Heart left ventricle (tissue), 16 donors: Measurements from ENCODE around the gene TEAD1. TPM values are rescaled to one million over a fixed set of nuclear protein-coding genes. Genes with fewer than 3 reads are reported as not detected.

Experiments used
- ATAC-seq, 4 donors: fragments of 200-7000 bp; cut with Tn5 transposase; one replicate each; pipeline ENCODE4 v1.9.1; 2020 to 2022; ENCODE audit warnings: moderate library complexity in 4 of 4, mild to moderate bottlenecking in 3 of 4, moderate number of reproducible peaks in 1 of 4
- DNase-seq, 5 donors: peaks; one replicate each; pipeline ENCODE4 v3.0.0-alpha.2; 2020
- H3K27ac ChIP-seq, 12 donors: fragments of 200-600 bp; sonication (generic) in 4 of 12; one replicate each; pipeline versions ENCODE4 v1.5.0 to v1.8.0; 2016 to 2022; ENCODE audit warnings: mild to moderate bottlenecking in 2 of 12
- H3K27me3 ChIP-seq, 9 donors: fragments of 200-600 bp; sonication (generic) in 2 of 9; one replicate each; pipeline versions ENCODE4 v1.5.1 to v1.8.0; 2016 to 2022; ENCODE audit warnings: mild to moderate bottlenecking in 3 of 9
- H3K36me3 ChIP-seq, 9 donors: fragments of 200-600 bp; sonication (generic) in 2 of 9; one replicate each; pipeline versions ENCODE4 v1.5.0 to v1.8.0; 2018 to 2022; ENCODE audit warnings: mild to moderate bottlenecking in 2 of 9
- H3K4me1 ChIP-seq, 12 donors: fragments of 200-600 bp; sonication (generic) in 4 of 12; one replicate each; pipeline versions ENCODE4 v1.5.0 to v1.8.0; 2016 to 2022; ENCODE audit warnings: mild to moderate bottlenecking in 3 of 12
- H3K4me3 ChIP-seq, 12 donors: fragments of 200-600 bp; sonication (generic) in 4 of 12; one replicate each; pipeline versions ENCODE4 v1.5.0 to v1.8.0; 2017 to 2022; ENCODE audit warnings: mild to moderate bottlenecking in 9 of 12, moderate library complexity in 4 of 12
- H3K9me3 ChIP-seq, 12 donors: fragments of 200-600 bp; sonication (generic) in 4 of 12; one replicate each; pipeline versions ENCODE4 v1.5.0 to v1.8.0; 2016 to 2022; ENCODE audit warnings: mild to moderate bottlenecking in 1 of 12
- POLR2A ChIP-seq, 2 donors: fragments of 450-650 bp; IDR thresholded peaks; one replicate each; pipeline ENCODE4 v1.6.1; 2017; ENCODE audit warnings: antibody characterized with exemption in 2 of 2, mild to moderate bottlenecking in 2 of 2, moderate library complexity in 2 of 2
- WGBS, 4 donors: extraction: QIAGEN DNeasy Blood & Tissue Kit in 2 of 4; methylation state at CpG; one replicate each; pipeline versions ENCODE4 v1.1.5 to v1.1.7; 2013 to 2018; 5-methylcytosine and 5-hydroxymethylcytosine counted together
- intact Hi-C, 10 donors: fragments of 100-400 bp; cut with DNase I; formaldehyde crosslinking; loops; one replicate each; pipeline versions ENCODE4 v1.11.1 to v1.14.2; 2022
- polyA plus RNA-seq, 2 donors: library from polyadenylated mRNA; stranded (reverse); fragments of 200-250 nt; gene quantifications; one replicate each; pipeline ENCODE4 v1.2.3, GENCODE V29; 2013
- total RNA-seq, 9 donors: library from RNA; depleted of rRNA in 2 of 9; stranded (reverse); fragments of >200 nt in 2 of 9; fragmentation: NEBNext Ultra II Directional in 3 of 9; extraction: Animal tissue kit (Norgen Biotek cat#: 25700) in 3 of 9; gene quantifications; one replicate each; pipeline versions ENCODE4 v1.1.0 to v1.2.4, GENCODE V29; 2016 to 2023
- TF ChIP-seq, protein P1 (sequence below), 12 donors: fragments of 200-600 bp; sonication (generic) in 4 of 12; IDR thresholded peaks; one replicate each; pipeline versions ENCODE4 v1.5.0 to v1.8.0; 2018 to 2022; ENCODE audit warnings: antibody characterized with exemption in 12 of 12, mild to moderate bottlenecking in 5 of 12
- donor health status: ischemic (EF 13 %, LVEDD 7.1; RV severe dilation, severe dysfunction).
- donor health status: healthy with polysubstance abuse.
- donor health status: DM: no; HTN: yes; CAD: no.
- donor health status: DM: no; HTN: no; CAD: no.
- donor health status: ischemic (EF 25% LVEDD 6.9; RV normal size, moderate dysfunction).
- donor health status: ischemic (EF 25% LVEDD 5.7; RV mildly dilated, moderate dysfunction).
- donor health status: healthy.
- donor health status: DM: yes; HTN: yes; CAD: no.
- donor health status: ischemic (EF 35%, LVEDD 5.7; RV mildly dilated, moderate dysfunction).
- donor health status: nonischemic (EF 11% LVEDD 7.7; RV severe dilation, severe dysfunction).
- donor health status: DM: yes; HTN: yes; CAD: no.
- donor health status: PGD.
- donor health status: ischemic (EF 29% LVEDD 5.4; RV normal size, mild dysfunction).
- donor health status: nonischemic (EF 23%, LVEDD 6.1; RV moderate dilation, normal function).

TEAD1 gene
- total and polyA plus RNA-seq, 11 donors, result 14.4 to 161 (median 113) TPM

DNA sequence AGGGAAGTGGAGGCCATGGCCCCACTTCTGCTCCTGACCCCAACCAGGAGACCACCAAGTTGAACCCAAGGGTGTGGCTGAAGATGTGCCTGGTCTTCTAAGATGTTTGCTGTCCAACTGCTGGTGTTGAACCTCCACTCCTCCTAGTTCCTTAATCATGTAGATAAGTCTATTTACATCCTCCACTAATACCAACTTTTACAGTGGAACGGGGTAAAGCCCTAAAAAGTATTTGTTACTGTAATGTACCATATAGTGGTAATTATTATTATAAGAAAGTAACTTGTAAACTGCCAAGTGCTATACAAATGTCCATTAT, 315.9 kb downstream of the TEAD1 start:
- intact Hi-C loops, result no loop called here
- ATAC-seq (no peak), DNase-seq (no peak)
- Histone ChIP-seq H3K27ac (no peak overlapping the region), H3K9me3 (no peaks in the 10 kb centered on the region), H3K27me3 (peaks cover 0 to 9% (median 0%) of the 10 kb centered on the region in 9 donors), H3K4me3 (no peak overlapping the region), H3K36me3 (no peaks in the 10 kb centered on the region), H3K4me1 (no peaks in the 10 kb centered on the region)
- WGBS, 4 donors, result 81 to 96% (median 92%) methylated on average over 1 of the region's 1 CpG
- no peak for TF ChIP-seq POLR2A (IDR thresholded peaks at IDR 0.05)
- TF ChIP-seq, protein P1, sequence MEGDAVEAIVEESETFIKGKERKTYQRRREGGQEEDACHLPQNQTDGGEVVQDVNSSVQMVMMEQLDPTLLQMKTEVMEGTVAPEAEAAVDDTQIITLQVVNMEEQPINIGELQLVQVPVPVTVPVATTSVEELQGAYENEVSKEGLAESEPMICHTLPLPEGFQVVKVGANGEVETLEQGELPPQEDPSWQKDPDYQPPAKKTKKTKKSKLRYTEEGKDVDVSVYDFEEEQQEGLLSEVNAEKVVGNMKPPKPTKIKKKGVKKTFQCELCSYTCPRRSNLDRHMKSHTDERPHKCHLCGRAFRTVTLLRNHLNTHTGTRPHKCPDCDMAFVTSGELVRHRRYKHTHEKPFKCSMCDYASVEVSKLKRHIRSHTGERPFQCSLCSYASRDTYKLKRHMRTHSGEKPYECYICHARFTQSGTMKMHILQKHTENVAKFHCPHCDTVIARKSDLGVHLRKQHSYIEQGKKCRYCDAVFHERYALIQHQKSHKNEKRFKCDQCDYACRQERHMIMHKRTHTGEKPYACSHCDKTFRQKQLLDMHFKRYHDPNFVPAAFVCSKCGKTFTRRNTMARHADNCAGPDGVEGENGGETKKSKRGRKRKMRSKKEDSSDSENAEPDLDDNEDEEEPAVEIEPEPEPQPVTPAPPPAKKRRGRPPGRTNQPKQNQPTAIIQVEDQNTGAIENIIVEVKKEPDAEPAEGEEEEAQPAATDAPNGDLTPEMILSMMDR (IDR thresholded peaks at IDR 0.05), result no peak

DNA sequence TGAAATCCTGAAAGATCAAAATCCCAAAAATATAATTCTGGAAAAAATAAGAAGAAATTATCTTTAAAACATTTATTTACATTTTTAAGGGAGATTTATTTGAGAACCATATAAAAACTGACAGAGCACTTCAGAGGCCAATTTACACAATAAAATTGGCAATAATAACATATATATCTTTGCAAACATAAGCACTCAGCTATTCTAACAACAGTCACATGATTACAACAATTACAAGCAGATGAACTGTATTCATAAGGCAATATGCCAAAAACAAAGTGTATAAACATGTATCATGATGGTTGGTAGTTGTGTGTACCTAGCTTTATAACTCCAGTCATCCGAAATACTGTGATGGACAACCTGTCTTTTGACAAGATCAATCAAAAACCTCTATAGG, 317.2 kb downstream of the TEAD1 start:
- H3K27me3 ChIP-seq, result peaks cover 0 to 6% (median 0%) of the 10 kb centered on the region in 9 donors
- DNase-seq, result no peak
- ATAC-seq, result no peak
- TF ChIP-seq, protein P1 (IDR thresholded peaks at IDR 0.05), result no peak
- no peak for TF ChIP-seq POLR2A (IDR thresholded peaks at IDR 0.05)
- no peak overlapping the region for H3K4me3 ChIP-seq
- no peaks in the 10 kb centered on the region for H3K36me3 ChIP-seq
- no peak overlapping the region for H3K27ac ChIP-seq
- H3K4me1 ChIP-seq, result no peaks in the 10 kb centered on the region
- 89 to 94% (median 91%) methylated on average over 1 of the region's 1 CpG for WGBS, 4 donors
- intact Hi-C loops, result no loop called here
- peaks cover 0 to 6% (median 0%) of the 10 kb centered on the region in 12 donors for H3K9me3 ChIP-seq

DNA sequence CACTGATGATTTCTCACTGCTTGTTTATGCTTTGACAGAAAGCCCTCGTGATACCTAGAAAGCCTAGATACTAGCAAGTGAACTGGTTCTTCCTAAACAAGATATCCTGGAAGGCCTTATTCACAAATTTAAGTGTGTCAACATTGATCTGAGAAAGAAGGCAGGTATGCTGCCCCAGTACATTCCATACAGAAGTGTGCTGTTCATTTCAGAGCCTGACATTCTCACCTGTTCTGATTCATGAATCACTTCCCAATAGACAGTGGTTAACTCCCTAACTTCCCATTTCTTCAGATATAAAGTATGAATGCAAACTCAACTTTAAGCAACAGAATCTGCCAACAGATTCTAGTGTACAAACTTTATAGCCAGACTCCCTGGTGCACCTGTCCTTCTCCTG, 319.4 kb downstream of the TEAD1 start:
- Histone ChIP-seq H3K27me3 (no peaks in the 10 kb centered on the region), H3K4me1 (no peaks in the 10 kb centered on the region), H3K27ac (no peak overlapping the region), H3K9me3 (peaks cover 0 to 9% (median 0%) of the 10 kb centered on the region in 12 donors), H3K36me3 (no peaks in the 10 kb centered on the region), H3K4me3 (no peak overlapping the region)
- no peak for TF ChIP-seq POLR2A (IDR thresholded peaks at IDR 0.05)
- TF ChIP-seq, protein P1 (IDR thresholded peaks at IDR 0.05), result no peak
- 80 to 94% (median 82%) methylated on average over 1 of the region's 1 CpG for WGBS, 4 donors
- no peak for ATAC-seq
- intact Hi-C loops, result no loop called here
- DNase-seq, result no peak
